ENCODE measurements around the gene RAI1. TPM values are rescaled to one million over a fixed set of nuclear protein-coding genes. Genes with fewer than 3 reads are reported as not detected.
A peak's percentile ranks its signal among the peaks of the same experiment; 100 is the strongest.

RAI1 gene
- total RNA-seq, 1 donor from 2014 or later: 31.1 TPM

- Histone ChIP-seq H3K36me3 (no peaks in the 10 kb centered on the region), H3K4me3 (peak overlapping the region; percentile 37), H3K9me3 (no peaks in the 10 kb centered on the region), H3K4me1 (peaks cover 71% of the 10 kb centered on the region), H3K27me3 (ENCODE audit: low read depth) (no peaks in the 10 kb centered on the region), H3K27ac (peak overlapping the region; percentile 24)
- DNase-seq: no peak
- intact Hi-C loops (cut with DNase I): no loop called here
- TF ChIP-seq CTCF (IDR thresholded peaks at IDR 0.05): no peak
- peak; percentile 13 to 54 for ATAC-seq
Observed at GRCh38 chr17:17700251-17700969, 19.2 kb downstream of the RAI1 start.

- H3K9me3 ChIP-seq: no peaks in the 10 kb centered on the region
- no peak for TF ChIP-seq CTCF (IDR thresholded peaks at IDR 0.05)
- no peaks in the 10 kb centered on the region for H3K27me3 ChIP-seq (ENCODE audit: low read depth)
- intact Hi-C loops (cut with DNase I): no loop called here
- no peaks in the 10 kb centered on the region for H3K36me3 ChIP-seq
- peaks cover 64% of the 10 kb centered on the region for H3K4me1 ChIP-seq
- no peak overlapping the region for H3K27ac ChIP-seq
- DNase-seq: no peak
- ATAC-seq: no peak
- no peak overlapping the region for H3K4me3 ChIP-seq
Observed at GRCh38 chr17:17701112-17701511, 19.9 kb downstream of the RAI1 start.

DNA sequence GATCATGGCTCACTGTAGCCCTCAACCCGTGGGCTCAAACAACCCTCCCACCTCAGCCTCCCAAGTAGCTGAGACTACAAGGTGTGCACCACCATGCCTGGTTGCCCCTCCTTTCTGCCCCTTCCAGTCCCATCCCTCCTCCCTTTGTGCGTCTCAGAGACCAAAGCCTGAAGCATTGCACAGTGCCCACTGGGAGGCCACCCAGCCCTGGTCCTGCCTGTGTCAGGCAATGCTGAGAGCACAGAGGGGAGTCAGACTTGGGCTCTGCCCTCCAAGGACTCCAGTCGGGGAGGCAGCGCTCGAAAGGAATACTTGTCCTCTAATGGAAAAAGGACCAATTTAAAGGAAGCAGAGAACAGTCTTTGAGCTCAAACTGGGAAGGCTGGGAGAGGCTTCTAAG lies 20.4 kb downstream of the RAI1 start:
- H3K4me3 ChIP-seq: no peak overlapping the region

GRCh38 chr17:17702449-17703139 lies 21.3 kb downstream of the RAI1 start:
- H3K27me3 ChIP-seq (ENCODE audit: low read depth): no peaks in the 10 kb centered on the region
- no peak for TF ChIP-seq CTCF (IDR thresholded peaks at IDR 0.05)
- H3K4me1 ChIP-seq: peaks cover 50% of the 10 kb centered on the region
- no peak overlapping the region for H3K27ac ChIP-seq
- intact Hi-C loops (cut with DNase I): no loop called here
- no peak overlapping the region for H3K4me3 ChIP-seq
- DNase-seq: no peak
- ATAC-seq: no peak
- H3K9me3 ChIP-seq: no peaks in the 10 kb centered on the region
- no peaks in the 10 kb centered on the region for H3K36me3 ChIP-seq

More for the DNA sequence above, 20.4 kb downstream of the RAI1 start:
- TF ChIP-seq CTCF (IDR thresholded peaks at IDR 0.05): no peak
- no peaks in the 10 kb centered on the region for H3K9me3 ChIP-seq
- DNase-seq (no peak), ATAC-seq (no peak)
- peaks cover 60% of the 10 kb centered on the region for H3K4me1 ChIP-seq
- intact Hi-C loops (cut with DNase I): no loop called here
- H3K27ac ChIP-seq: no peak overlapping the region
- H3K36me3 ChIP-seq: no peaks in the 10 kb centered on the region
- H3K27me3 ChIP-seq (ENCODE audit: low read depth): no peaks in the 10 kb centered on the region

GRCh38 chr17:17703140-17703919 lies 22.1 kb downstream of the RAI1 start:
- no peak for DNase-seq
- H3K4me3 ChIP-seq: no peak overlapping the region
- no peak for ATAC-seq
- TF ChIP-seq CTCF (IDR thresholded peaks at IDR 0.05): peak; percentile 11
- no peaks in the 10 kb centered on the region for H3K27me3 ChIP-seq (ENCODE audit: low read depth)
- H3K9me3 ChIP-seq: no peaks in the 10 kb centered on the region
- no peak overlapping the region for H3K27ac ChIP-seq
- no peaks in the 10 kb centered on the region for H3K36me3 ChIP-seq
- H3K4me1 ChIP-seq: peaks cover 43% of the 10 kb centered on the region
- intact Hi-C loops (cut with DNase I): no loop called here
